Measurements from ENCODE around the gene ENKD1. TPM values are rescaled to one million over a fixed set of nuclear protein-coding genes. Genes with fewer than 3 reads are reported as not detected.

The ENKD1 gene
- total and polyA plus RNA-seq, 2 of the 13 experiments (the other 11 are each of a cell fraction or from before 2014, with no cell fraction given), result 10.8 to 20.8 TPM

- no peak for ATAC-seq
- ChIA-PET POLR2A (no interaction called here), CTCF (ENCODE audit: low intra/inter-chr PET ratio, low total read pairs) (no interaction called here)
- Histone ChIP-seq H2AFZ (ENCODE audit: low read length) (no peak overlapping the region), H3K4me3 (replicated peaks in 1 of 3; ENCODE audit: insufficient read depth in 1 of 3, low read depth in 2 of 3, low read length in 3 of 3) (no peak overlapping the region), H3K27me3 (ENCODE audit: control insufficient read depth in 1 of 2, insufficient read depth in 2 of 2, low read length in 2 of 2) (no peaks in the 10 kb centered on the region), H4K20me1 (ENCODE audit: insufficient read depth, low read length) (no peaks in the 10 kb centered on the region), H3K9ac (ENCODE audit: insufficient read depth, low read depth, low read length) (no peak overlapping the region), H3K36me3 (replicated peaks in 1 of 2; ENCODE audit: control insufficient read depth in 1 of 2, insufficient read depth in 2 of 2, low read length in 2 of 2) (peaks cover 0 to 3% of the 10 kb centered on the region in 2 experiments; a peak in 3 of 5 replicates), H3K4me1 (ENCODE audit: insufficient read depth, low read length) (peaks cover 13% of the 10 kb centered on the region), H3K27ac (ENCODE audit: extremely low read length, insufficient read depth, low read length) (no peak overlapping the region), H3K4me2 (ENCODE audit: low read depth, low read length) (no peak overlapping the region), H3K9me3 (ENCODE audit: low read length) (no peaks in the 10 kb centered on the region), H3K79me2 (ENCODE audit: insufficient read depth, low read length) (peaks cover 5% of the 10 kb centered on the region)
- BruUV-seq (replicated peaks), result no TSS peak
- TF ChIP-seq ZNF546 (CRISPR knock-in tag; conservative IDR thresholded peaks at IDR 0.05) (no peak), PRDM10 (CRISPR knock-in tag; IDR thresholded peaks at IDR 0.05; ENCODE audit: low read depth) (no peak), HNF1A (IDR thresholded peaks at IDR 0.05; ENCODE audit: low read depth) (no peak), HNF1A (CRISPR knock-in tag; IDR thresholded peaks at IDR 0.05; ENCODE audit: borderline replicate concordance) (no peak), KLF11 (CRISPR knock-in tag; IDR thresholded peaks at IDR 0.05) (no peak), ARID5B (CRISPR knock-in tag; IDR thresholded peaks at IDR 0.05) (no peak), ZIK1 (CRISPR knock-in tag; IDR thresholded peaks at IDR 0.05; ENCODE audit: borderline replicate concordance, low read depth) (no peak), ZNF782 (CRISPR knock-in tag; IDR thresholded peaks at IDR 0.05; ENCODE audit: borderline replicate concordance) (no peak), TCF12 (IDR thresholded peaks at IDR 0.05) (no peak), TCF12 (CRISPR knock-in tag; IDR thresholded peaks at IDR 0.05) (no peak), ARNT2 (CRISPR knock-in tag; IDR thresholded peaks at IDR 0.05; ENCODE audit: low read depth) (no peak)
- intact Hi-C loops (cut with micrococcal nuclease; ENCODE audit: unreplicated experiment) (no loop called here), in situ Hi-C loops (cut with HindIII; ENCODE audit: extremely low pct_ligation_motif_present, low pct_unique_long_range_greater_than_20kb) (no loop called here)
- WGBS (ENCODE audit: low lambda C conversion rate), result 98% methylated on average over 4 of the region's 4 CpGs
- no peak for DNase-seq (ENCODE audit: low spot score)
- FAIRE-seq, result no peak
Observed at GRCh38 chr16:67702130-67702529, 35.6 kb upstream of the ENKD1 start.

All from HepG2 (cell line).